Glutamatergic neuron (in vitro differentiated cells): ENCODE results near the gene THSD7B. TPM values are rescaled to one million over a fixed set of nuclear protein-coding genes. Genes with fewer than 3 reads are reported as not detected.
A peak's percentile ranks its signal among the peaks of the same experiment; 100 is the strongest.

Experiments
- DNase-seq: peaks from one replicate; pipeline ENCODE4 v3.0.0; 2022
- H3K27ac Mint-ChIP-seq: one replicate; pipeline ENCODE4 v1.8.0; 2020; ENCODE audit warnings: mild to moderate bottlenecking, mixed read lengths, inconsistent platforms; ENCODE audit not compliant: unreplicated experiment
- H3K27me3 Mint-ChIP-seq: one replicate; pipeline ENCODE4 v1.8.0; 2020; ENCODE audit warnings: mild to moderate bottlenecking, moderate library complexity, mixed read lengths, inconsistent platforms; ENCODE audit not compliant: unreplicated experiment
- H3K36me3 Mint-ChIP-seq: one replicate; pipeline ENCODE4 v1.8.0; 2020; ENCODE audit warnings: mild to moderate bottlenecking, mixed read lengths, inconsistent platforms; ENCODE audit not compliant: unreplicated experiment
- H3K4me1 Mint-ChIP-seq: one replicate; pipeline ENCODE4 v1.8.0; 2020; ENCODE audit warnings: mild to moderate bottlenecking, low read depth, mixed read lengths, inconsistent platforms; ENCODE audit not compliant: unreplicated experiment
- H3K4me3 Mint-ChIP-seq: one replicate; pipeline ENCODE4 v1.8.0; 2020; ENCODE audit warnings: mild to moderate bottlenecking, mixed read lengths, inconsistent platforms; ENCODE audit not compliant: unreplicated experiment
- H3K9me3 Mint-ChIP-seq: one replicate; pipeline ENCODE4 v1.8.0; 2020; ENCODE audit warnings: mild to moderate bottlenecking, moderate library complexity, mixed read lengths, inconsistent platforms; ENCODE audit not compliant: unreplicated experiment
- total RNA-seq: library from RNA; stranded (reverse); fragmentation: NEBNext Ultra II Directional; extraction: Animal tissue kit (Norgen Biotek cat#: 25700); gene quantifications from one replicate; pipeline ENCODE4 v1.2.1, GENCODE V29; 2021; ENCODE audit not compliant: unreplicated experiment
- TF ChIP-seq, protein P1 (sequence below): fragments of 200-600 bp; sonication (generic); IDR thresholded peaks from one replicate; pipeline ENCODE4 v1.5.0; 2021; ENCODE audit not compliant: partially characterized antibody, unreplicated experiment

The THSD7B gene
- total RNA-seq, 1 donor from 2014 or later, result 182 TPM

DNA sequence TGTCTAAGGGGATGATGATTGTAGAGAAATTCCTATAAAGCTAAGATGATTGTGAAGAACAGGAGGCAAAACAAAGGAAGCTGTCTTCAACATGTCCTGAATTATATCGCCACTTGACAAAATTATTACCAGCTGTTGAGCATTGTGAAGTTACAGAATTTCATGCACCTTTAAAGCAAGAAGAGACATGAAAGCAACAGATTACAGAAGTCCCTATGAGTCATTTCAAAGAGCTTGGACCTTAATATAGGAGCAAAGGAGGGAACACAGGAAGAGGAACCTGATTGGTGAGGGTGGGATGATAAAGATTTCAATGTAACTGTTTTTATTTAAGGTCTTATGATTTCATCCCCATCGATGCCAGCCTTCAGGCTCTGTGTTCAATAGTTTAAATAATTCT, 672.0 kb downstream of the THSD7B start:
- H3K4me1 Mint-ChIP-seq, result peaks cover 3% of the 10 kb centered on the region
- no peaks in the 10 kb centered on the region for H3K9me3 Mint-ChIP-seq
- TF ChIP-seq, protein P1, sequence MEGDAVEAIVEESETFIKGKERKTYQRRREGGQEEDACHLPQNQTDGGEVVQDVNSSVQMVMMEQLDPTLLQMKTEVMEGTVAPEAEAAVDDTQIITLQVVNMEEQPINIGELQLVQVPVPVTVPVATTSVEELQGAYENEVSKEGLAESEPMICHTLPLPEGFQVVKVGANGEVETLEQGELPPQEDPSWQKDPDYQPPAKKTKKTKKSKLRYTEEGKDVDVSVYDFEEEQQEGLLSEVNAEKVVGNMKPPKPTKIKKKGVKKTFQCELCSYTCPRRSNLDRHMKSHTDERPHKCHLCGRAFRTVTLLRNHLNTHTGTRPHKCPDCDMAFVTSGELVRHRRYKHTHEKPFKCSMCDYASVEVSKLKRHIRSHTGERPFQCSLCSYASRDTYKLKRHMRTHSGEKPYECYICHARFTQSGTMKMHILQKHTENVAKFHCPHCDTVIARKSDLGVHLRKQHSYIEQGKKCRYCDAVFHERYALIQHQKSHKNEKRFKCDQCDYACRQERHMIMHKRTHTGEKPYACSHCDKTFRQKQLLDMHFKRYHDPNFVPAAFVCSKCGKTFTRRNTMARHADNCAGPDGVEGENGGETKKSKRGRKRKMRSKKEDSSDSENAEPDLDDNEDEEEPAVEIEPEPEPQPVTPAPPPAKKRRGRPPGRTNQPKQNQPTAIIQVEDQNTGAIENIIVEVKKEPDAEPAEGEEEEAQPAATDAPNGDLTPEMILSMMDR, result no peak
- no peaks in the 10 kb centered on the region for H3K36me3 Mint-ChIP-seq
- no peak for DNase-seq
- no peak overlapping the region for H3K4me3 Mint-ChIP-seq
- no peak overlapping the region for H3K27ac Mint-ChIP-seq
- no peaks in the 10 kb centered on the region for H3K27me3 Mint-ChIP-seq

DNA sequence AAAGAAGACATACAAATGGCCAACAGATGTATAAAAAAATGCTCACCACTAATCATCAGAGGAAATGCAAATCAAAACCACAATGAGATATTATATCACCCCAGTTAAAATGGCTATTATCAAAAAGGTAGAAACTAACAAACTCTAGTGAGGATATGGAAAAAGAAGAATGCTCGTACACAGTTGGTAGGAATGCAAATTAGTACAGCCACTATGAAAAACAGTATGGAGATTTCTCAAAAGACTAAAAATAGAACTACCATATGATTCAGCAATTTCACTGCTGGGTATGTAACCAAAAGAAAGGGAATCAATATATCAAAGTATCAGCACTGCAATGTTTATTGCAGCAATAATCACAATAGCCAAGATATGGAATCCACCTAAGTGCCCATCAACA, 679.6 kb downstream of the THSD7B start:
- Mint-ChIP-seq H3K27me3 (no peaks in the 10 kb centered on the region), H3K27ac (no peak overlapping the region), H3K4me3 (no peak overlapping the region), H3K36me3 (peaks cover 5% of the 10 kb centered on the region), H3K9me3 (peaks cover 8% of the 10 kb centered on the region), H3K4me1 (peaks cover 3% of the 10 kb centered on the region)
- TF ChIP-seq, protein P1, result no peak
- DNase-seq, result no peak

DNA sequence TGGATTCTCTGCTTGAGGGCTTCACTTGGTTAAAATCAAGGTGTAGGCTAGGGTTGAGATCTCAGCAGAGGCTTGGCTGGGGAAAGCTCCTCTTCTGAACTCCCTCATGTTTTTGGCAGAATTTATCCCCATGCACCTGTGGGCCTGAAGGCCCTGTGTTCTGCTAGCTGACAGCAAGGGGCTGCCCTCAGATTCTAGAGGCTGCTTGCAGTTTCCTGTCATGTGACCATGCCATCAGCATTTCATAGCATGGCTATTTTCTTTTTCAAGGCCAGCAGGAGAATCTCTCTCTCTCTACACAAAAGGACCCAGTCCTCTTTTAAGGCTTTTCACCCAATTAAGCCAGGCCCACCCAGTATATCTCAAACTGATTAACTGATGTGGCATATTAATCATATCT, 684.1 kb downstream of the THSD7B start:
- Mint-ChIP-seq H3K36me3 (peaks cover 5% of the 10 kb centered on the region), H3K4me1 (peaks cover 3% of the 10 kb centered on the region), H3K9me3 (peaks cover 8% of the 10 kb centered on the region), H3K27me3 (no peaks in the 10 kb centered on the region), H3K27ac (no peak overlapping the region), H3K4me3 (no peak overlapping the region)
- TF ChIP-seq, protein P1, result no peak
- no peak for DNase-seq

DNA sequence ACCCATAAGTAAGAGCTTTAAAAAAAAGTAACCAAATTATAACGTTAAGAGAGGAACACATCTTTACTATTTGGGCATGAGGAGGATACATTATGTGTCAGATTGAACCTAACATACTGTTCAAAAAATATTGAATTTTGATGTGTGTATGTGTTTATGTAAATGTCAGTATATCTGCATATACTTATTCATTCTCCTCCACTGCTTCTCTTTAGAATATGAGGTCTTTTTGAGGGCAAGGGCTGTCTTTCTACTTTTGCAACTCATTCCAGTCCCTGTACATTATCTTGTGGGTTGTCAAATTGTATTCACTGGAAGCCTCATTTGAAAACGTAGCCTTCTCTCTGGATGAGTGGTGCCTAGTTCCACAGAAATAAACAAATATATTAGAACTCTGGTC, 689.5 kb downstream of the THSD7B start:
- no peak for DNase-seq
- peaks cover 3% of the 10 kb centered on the region for H3K4me1 Mint-ChIP-seq
- no peak overlapping the region for H3K4me3 Mint-ChIP-seq
- H3K27me3 Mint-ChIP-seq, result no peaks in the 10 kb centered on the region
- H3K27ac Mint-ChIP-seq, result no peak overlapping the region
- H3K9me3 Mint-ChIP-seq, result no peaks in the 10 kb centered on the region
- H3K36me3 Mint-ChIP-seq, result no peaks in the 10 kb centered on the region
- TF ChIP-seq, protein P1, result no peak

DNA sequence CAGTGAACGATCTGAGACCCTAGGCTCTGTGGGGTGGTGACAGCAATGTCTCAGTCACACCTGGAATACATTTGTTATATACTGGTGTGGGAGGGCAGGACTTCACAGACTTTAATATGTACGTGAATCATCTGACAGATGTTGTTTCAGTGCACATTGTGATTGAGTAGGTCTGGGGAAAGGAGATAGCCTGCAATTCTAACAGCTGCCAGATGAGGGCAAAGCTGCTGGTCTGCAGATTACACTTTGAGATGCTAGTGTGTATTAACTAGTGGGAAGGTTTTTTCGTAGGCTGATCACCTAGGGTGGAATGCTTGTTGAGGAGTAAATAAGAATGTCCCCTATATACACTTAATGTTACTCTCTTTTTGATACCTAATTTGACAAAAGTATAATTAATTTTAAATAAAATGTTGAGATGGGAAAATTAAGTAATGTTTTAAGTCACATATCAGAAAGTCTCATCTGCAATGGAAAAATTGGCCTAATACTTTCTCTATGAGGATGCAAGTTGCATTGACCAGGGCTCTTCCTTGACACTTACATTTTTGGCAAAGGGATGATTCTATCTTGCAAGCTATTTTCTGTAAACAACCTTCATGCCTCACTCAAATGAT, 702.0 kb downstream of the THSD7B start:
- no peaks in the 10 kb centered on the region for H3K36me3 Mint-ChIP-seq
- DNase-seq, result peak; percentile 60
- H3K27ac Mint-ChIP-seq, result no peak overlapping the region
- H3K4me1 Mint-ChIP-seq, result no peaks in the 10 kb centered on the region
- TF ChIP-seq, protein P1, result peak; percentile 80
- H3K4me3 Mint-ChIP-seq, result no peak overlapping the region
- peaks cover under 1% of the 10 kb centered on the region for H3K9me3 Mint-ChIP-seq
- H3K27me3 Mint-ChIP-seq, result no peaks in the 10 kb centered on the region
